Stimulated activated CD4-positive, alpha-beta T cell treated with anti-CD3 and anti-CD28 coated beads, Interleukin-12 subunit alpha, Interleukin-12 subunit beta, amount 100 ng/mL, for 24 hours (primary cell): Measurements from ENCODE around the gene WDR6.

Source experiments
- DNase-seq, 2 experiments: peaks; one replicate each; pipeline ENCODE4 v3.0.0-alpha.2; 2020; ENCODE audit warnings: low read depth in 2 of 2

Gene WDR6

DNA sequence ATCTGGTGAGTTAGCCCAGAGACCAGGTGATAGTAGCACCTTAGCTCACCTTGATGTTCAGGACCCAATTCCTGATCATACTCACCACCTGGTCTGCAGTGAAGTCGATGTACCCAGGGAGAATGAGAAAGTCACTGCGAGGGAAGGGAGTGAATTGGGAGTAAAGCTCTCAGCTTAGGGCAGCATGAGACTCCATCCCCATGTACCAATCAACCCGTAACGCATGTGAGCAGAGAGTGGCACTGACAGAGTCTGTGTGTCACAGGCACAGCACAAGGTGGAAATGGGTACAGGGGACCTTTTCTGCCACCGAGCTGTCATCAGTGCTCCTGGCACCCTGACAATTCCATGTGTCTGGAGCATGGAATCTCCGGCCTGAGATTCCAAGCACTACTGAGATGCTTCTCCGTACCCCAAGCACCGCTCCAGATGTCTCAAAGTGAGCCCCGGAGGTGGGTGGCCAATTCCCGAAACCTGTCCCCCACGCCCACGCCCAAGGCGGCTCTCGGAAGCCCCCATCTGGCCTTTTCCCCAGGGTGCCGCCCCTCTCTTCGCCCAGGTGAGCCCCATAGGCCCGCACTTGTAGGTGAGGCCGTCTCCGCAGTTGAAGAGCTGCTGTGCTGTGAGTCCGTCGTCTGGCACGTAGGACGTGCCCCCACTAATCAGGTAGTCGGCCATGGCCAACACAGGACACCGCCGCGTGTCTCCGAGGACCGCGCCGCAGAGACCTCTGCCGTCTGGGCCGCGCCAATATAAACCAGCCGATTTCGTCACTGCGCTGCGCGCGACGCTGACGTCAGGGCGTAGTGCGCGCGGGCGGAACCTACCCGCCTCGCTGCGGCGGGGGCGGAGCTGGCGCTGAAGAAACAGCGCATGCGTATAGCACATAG, 21.7 kb downstream of the WDR6 start, which contains the start of gene IMPDH2:
Gene IMPDH2 (minus strand): TSS at position 726 of the 890 bp plus-strand sequence. CDS start 48 bp downstream, at position 678.
- peak; percentile 86 for DNase-seq

DNA sequence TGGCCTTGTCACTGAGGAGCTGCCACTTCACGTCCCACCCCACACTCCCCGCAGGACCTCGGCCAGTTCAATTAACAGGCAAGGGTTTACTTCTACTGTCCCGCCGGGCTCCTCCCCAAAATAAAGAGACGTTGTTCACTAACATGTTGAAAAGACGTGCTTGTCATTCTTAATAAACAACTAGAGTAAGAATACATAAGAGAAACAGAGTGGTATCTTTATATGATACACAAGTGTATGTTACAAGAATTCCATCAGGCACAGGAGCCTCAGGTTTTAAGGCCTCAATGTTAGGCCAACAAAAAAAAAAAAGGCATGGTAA, 22.3 kb downstream of the WDR6 start:
- DNase-seq: no peak

DNA sequence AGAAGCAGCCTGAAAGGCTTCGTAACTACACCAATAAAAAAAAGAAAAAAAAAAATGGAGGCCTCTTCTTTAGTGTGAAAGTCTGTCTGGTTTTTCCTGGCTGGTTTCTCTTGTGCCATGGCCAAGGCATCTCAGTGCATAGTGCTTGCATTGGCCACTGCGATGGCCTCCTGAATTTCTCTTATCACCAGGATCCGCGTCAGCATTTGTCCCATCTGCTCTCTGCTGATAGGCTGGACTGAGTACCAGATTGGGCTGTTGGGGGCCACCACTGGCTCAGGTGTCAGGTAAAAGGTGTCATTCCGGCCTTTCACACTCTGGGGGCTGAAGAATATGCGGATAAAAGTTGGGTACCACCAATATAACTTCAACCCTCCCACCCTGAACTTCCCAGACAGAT, 23.1 kb downstream of the WDR6 start:
- no peak for DNase-seq

DNA sequence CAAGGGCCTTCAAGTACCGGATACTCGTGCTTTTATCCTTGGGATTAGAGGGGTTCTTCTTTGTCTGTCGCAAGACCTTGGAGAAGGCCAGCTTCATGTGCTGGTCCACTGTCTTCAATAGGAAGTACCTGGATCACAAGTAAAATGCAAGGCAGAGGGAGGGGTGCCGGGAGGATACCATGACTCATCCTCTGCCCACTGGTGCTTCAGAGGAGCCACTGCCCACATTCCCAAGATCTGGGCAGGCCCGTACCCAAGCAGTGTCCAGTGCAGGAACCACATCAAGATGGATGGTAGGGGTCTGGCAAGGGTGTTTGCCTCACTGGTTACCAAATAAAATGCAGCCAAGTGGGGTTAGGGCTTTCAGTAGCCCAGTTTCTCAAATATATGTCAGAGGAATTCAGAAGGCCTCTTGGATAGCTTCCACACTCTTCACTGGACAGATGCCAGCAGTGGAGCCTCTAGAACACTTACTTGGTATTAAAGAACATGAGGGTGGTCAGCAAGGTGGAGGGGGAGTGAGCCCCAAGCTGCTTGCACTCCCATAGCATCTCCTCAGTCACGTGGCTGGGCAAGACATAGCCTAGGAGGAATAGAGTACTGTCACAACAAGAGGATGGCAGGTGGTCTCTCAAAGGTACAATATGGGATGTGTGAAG, 25.6 kb downstream of the WDR6 start:
- no peak for DNase-seq

DNA sequence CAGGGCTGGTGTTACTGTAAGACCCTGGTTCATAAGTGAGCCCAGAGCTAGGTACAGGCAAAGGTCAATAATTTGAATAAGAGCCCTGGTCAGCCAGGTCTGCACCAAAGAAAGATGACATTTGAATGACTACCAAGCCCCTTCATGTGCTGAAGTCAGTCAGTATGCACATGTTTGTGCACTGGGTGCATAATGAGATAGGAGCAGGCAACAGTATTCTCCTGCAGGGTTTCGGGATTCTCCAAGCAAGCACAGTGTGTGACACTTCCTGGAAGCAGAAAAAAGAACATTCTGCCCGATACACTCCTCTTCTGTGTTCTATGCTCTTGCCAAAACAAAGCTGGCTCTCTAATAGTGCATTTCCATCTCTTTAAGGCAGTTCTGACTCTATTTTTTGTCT, 27.5 kb downstream of the WDR6 start:
- no peak for DNase-seq

DNA sequence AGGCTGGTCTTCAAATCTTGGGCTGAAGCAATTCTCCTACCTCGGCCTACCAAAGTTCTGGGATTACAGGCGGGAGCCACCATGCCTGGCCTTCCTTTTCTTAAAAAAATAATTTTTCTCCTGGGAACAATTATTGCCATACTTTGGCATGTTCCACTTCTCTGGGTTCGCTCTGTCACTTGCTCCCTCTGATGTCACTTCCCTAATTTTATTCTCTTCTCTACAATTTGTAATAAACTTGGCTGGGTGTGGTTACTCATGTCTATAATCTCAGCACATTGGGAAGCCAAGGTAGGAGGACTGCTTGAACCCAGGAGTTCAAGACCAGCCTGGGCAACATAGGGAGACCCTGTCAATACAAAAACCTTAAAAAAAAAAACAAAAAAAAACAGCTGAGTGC, 28.1 kb downstream of the WDR6 start:
- DNase-seq: no peak

DNA sequence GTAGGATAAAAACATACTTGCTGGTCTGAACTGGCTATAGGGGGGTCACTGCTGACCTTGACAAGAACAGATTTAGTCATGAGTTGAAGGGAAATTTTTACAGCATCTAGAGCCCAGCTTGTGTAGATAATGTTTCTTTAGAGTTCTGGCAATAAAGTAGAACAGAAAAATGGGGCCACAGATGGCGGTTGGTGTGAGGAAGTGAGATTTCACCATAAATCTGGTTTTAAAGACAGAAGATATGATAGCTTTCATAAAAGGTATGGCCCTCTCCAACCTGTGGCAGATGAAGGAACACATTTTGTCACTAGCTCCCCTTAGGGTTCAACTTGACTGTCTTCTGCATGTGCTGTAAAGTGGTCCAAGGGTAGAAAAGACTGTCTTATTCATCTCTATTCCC, 46.4 kb downstream of the WDR6 start:
- no peak for DNase-seq

DNA sequence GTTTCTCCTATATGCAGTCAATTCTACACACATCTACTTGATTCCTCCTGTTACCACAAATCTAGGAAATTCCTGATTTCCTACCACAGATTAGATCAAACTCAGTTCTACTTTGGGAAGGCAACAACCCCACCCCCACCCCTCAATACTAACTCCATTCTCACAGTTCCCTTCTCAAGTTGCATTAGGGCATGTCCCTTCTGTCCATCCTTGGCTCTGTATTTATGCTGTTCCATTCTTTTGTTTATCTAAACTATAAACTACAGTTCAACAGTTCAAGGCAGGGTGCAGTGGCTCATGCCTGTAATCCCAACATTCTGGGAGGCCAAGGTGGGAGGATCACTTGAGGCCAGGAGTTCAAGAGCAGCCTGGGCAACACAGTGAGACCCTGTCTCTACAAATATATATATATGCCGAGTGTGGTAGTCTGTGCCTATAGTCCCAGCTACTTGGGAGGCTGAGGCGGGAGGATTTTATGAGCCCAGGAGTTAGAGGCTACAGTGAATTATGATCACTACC, 47.2 kb downstream of the WDR6 start:
- DNase-seq: no peak

DNA sequence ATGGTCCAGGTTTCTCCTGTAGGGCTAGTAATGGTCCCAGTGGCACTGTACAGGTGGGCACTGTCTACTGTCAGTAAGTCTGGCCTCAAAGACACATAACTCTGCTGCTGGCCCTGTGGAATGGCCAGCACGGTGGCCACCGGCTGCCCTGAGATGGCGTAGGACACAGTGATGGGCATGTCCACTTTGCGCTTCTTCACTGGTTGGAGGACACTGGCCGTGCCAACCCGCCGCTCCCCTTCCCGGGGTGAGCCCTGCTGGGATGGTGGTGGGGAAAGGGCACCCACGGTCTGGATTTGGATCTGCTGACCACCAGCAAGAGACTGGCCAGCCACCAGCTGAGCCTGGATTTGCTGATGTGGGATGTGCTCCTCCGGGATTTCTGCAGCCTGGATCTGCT, 50.1 kb downstream of the WDR6 start:
- no peak for DNase-seq

DNA sequence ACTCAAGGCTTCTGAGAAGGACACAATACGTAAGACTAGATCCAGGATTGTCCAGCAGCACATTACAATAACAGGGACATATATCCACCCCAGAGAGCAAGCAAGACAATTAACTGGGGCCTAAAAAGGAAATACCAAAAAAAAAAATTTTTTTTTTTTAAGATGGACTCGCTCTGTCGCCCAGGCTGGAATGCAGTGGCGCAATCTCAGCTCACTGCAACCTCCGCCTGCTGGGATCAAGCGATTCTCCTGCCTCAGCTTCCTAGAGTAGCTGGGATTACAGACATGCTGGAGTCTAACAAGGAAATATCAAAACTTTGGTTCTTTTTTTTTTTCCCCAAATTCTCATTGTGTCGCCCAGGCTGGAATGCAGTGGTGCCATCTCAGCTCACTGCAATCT, 50.8 kb downstream of the WDR6 start:
- no peak for DNase-seq
